GM12865 (cell line): ENCODE measurements around the gene DLST.

ENCODE experiments used
- DNase-seq: peaks from one replicate; pipeline ENCODE4 v3.0.0; 2010; ENCODE audit warnings: low read depth
- H3K4me3 ChIP-seq: 2 replicates; pipeline ENCODE4 v1.5.1; 2011; ENCODE audit warnings: mild to moderate bottlenecking, low read depth, low read length, control low read depth
- TF ChIP-seq, protein P1 (sequence below): IDR thresholded peaks from 2 replicates; pipeline ENCODE4 v1.5.1; 2011; ENCODE audit warnings: low read length, control low read depth, low read depth, inconsistent platforms; ENCODE audit not compliant: insufficient read depth; ENCODE audit errors: missing control alignments

DLST gene

DNA sequence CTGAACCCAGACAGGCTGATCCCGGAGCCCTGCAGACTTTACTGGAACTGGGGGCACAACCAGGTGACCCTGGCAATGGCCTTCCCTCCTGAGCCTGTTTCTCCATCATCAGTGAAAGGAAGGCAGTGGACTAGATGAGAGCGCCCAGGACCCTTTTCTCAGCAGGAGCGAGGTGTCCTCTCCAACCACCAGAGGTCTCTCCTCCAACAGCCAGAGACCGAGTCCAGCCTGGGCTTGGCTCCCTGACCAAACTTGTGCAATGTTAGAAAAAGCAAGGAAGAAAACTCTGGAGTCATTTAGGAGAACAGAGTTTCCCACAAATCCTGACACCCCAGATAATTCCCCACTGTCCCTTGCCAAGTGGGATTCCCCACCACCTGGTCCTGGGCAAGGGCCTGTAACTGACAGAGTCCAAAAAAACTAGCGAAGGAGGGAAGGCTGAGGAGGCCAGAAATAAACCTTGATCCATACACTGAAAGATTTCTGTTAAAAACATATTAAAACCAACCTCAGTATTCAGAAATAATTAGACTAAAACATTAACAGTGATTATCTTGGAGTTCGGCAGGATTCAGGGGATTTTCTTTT is 32.4 kb downstream of the DLST start:
- peak; percentile 46 for DNase-seq
- no peak overlapping the region for H3K4me3 ChIP-seq
- TF ChIP-seq, protein P1, sequence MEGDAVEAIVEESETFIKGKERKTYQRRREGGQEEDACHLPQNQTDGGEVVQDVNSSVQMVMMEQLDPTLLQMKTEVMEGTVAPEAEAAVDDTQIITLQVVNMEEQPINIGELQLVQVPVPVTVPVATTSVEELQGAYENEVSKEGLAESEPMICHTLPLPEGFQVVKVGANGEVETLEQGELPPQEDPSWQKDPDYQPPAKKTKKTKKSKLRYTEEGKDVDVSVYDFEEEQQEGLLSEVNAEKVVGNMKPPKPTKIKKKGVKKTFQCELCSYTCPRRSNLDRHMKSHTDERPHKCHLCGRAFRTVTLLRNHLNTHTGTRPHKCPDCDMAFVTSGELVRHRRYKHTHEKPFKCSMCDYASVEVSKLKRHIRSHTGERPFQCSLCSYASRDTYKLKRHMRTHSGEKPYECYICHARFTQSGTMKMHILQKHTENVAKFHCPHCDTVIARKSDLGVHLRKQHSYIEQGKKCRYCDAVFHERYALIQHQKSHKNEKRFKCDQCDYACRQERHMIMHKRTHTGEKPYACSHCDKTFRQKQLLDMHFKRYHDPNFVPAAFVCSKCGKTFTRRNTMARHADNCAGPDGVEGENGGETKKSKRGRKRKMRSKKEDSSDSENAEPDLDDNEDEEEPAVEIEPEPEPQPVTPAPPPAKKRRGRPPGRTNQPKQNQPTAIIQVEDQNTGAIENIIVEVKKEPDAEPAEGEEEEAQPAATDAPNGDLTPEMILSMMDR: peak; percentile 63

DNA sequence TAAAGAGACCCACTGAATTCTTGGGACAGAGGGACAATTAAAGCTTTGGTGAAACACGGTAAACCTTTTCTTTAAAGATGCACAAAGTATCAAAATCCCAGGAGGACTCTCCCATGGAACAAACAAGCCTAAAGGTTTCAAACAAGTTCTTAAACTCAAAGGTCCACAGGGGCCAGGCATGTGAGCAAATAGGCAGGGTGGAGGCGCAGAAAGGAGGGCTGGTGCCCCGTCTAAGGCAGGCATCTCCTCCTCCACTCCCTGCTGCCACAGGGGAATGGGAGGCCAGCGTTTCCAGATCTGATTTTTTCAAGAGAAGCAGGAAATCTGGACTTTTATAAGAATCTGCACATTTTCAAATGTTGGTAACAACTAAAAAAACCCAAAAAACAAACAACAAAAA is 33.7 kb downstream of the DLST start:
- TF ChIP-seq, protein P1: no peak
- no peak overlapping the region for H3K4me3 ChIP-seq
- no peak for DNase-seq

DNA sequence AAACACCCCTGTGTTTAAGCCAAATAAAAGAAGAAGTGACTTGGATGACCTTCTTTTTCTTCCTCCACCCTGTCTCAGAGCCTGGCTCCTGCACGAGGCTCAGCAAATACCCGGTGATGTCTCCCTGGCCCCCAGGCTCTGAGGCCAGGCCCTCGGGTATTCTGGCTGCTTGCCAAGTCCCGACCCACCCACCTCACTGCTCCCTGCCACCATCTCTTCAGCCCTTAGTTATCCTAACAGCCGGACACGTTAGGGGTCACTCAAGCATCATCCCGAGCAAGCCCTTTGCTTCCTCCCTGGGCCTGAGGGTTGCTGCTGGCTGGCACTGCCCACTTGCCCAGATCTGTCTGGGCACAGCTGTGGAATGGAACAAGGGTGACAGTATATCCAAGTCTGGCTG is 34.1 kb downstream of the DLST start:
- H3K4me3 ChIP-seq: no peak overlapping the region

DNA sequence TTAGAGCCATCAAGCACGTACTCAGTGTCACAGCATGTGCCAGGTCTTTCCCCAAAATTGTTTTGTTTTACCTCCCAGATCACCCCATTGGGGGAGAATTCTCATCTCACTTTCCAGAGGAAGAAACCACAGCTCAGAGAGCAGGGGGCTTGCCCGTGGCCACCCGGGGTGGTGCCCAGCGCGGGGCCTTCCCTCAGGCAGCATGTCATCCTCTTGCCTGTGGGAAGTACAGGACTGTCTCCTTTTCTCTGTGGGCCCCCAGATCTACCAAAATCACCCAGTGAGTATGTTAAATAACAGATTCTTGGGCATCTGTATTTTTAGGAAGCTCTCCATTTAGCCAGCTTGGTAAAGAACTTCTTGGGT is 35.4 kb downstream of the DLST start:
- H3K4me3 ChIP-seq: no peak overlapping the region
- DNase-seq: no peak
- TF ChIP-seq, protein P1: no peak

More for the DNA sequence above, 34.1 kb downstream of the DLST start:
- DNase-seq: no peak
- TF ChIP-seq, protein P1: no peak

DNA sequence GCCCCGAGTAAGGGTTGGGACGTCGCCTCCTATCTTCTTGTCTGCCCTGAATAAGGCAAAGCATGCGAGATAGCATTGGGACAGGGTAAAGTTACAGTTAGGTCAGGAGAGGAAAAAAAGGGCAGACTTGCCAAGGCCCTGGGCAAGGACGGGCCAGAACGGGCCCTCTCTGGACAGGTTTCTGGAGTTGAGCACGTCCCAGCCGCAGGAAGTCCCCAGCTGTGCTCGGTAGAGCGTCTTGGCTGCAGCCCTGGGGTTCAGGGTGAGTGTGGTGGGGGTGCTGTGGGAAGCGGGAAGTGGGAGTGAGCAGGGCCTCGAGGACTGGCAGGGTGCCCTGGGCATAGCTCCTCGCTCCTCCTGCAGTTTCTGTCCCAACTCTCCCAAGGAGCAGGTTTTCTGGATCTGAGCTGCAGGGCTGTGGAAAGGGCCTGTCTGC is 35.9 kb downstream of the DLST start:
- TF ChIP-seq, protein P1: no peak
- DNase-seq: no peak
- H3K4me3 ChIP-seq: no peak overlapping the region

DNA sequence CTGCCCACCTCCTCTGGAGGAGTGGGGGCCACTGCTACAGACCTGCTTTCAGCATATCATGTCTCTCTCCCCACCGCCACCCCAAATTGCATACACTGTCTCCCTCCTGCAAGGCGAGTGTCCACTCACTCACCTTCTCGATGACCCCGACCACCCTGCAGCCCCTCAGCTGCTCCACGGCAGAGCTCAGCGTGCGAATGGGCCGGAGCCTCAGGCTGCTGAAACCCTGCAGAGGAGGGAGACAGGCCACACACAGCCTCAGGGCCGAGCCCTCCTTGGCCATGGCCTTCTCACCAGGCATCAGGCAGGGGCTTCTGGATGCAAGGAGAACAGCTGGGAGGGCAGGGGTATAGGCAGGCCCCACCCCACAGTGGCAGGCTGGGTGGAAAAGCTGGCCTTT is 36.7 kb downstream of the DLST start:
- TF ChIP-seq, protein P1: no peak
- no peak overlapping the region for H3K4me3 ChIP-seq
- no peak for DNase-seq
